ENCODE data around the gene ZNF646. TPM values are rescaled to one million over a fixed set of nuclear protein-coding genes. Genes with fewer than 3 reads are reported as not detected.

The ZNF646 gene
- total RNA-seq, 1 donor from 2014 or later, result 18.4 TPM

DNA sequence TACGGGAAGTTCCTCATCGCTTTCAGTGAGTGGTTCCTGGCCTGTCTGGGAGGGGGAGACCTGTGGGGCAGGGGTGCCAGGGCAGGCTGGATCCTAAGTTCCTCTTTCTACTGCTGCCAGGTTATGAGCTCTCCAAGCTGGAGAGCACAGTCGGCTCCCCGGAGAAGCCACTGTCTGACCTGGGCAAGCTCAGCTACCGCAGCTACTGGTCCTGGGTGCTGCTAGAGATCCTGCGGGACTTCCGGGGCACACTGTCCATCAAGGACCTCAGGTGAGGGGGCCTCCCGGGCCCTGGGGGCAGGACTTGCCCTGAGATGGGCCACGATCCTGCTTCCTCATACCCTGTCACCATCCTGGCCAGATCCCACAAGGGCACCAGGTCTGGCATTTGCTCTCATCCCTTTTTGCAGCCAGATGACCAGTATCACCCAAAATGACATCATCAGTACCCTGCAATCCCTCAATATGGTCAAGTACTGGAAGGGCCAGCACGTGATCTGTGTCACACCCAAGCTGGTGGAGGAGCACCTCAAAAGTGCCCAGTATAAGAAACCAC lies 56.2 kb downstream of the ZNF646 start:
- H3K36me3 Mint-ChIP-seq (ENCODE audit: unreplicated experiment), result peaks cover 7% of the 10 kb centered on the region
- TF ChIP-seq, protein P1, sequence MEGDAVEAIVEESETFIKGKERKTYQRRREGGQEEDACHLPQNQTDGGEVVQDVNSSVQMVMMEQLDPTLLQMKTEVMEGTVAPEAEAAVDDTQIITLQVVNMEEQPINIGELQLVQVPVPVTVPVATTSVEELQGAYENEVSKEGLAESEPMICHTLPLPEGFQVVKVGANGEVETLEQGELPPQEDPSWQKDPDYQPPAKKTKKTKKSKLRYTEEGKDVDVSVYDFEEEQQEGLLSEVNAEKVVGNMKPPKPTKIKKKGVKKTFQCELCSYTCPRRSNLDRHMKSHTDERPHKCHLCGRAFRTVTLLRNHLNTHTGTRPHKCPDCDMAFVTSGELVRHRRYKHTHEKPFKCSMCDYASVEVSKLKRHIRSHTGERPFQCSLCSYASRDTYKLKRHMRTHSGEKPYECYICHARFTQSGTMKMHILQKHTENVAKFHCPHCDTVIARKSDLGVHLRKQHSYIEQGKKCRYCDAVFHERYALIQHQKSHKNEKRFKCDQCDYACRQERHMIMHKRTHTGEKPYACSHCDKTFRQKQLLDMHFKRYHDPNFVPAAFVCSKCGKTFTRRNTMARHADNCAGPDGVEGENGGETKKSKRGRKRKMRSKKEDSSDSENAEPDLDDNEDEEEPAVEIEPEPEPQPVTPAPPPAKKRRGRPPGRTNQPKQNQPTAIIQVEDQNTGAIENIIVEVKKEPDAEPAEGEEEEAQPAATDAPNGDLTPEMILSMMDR (IDR thresholded peaks at IDR 0.05), result no peak
- no peak overlapping the region for H3K27ac Mint-ChIP-seq (ENCODE audit: unreplicated experiment)
- H3K4me3 Mint-ChIP-seq (ENCODE audit: unreplicated experiment), result no peak overlapping the region
- no peak for DNase-seq (ENCODE audit: extremely low spot score, unreplicated experiment)
- H3K27me3 Mint-ChIP-seq (ENCODE audit: unreplicated experiment), result no peaks in the 10 kb centered on the region
- H3K9me3 Mint-ChIP-seq (ENCODE audit: unreplicated experiment), result no peaks in the 10 kb centered on the region
- peaks cover 4% of the 10 kb centered on the region for H3K4me1 Mint-ChIP-seq (ENCODE audit: unreplicated experiment)

DNA sequence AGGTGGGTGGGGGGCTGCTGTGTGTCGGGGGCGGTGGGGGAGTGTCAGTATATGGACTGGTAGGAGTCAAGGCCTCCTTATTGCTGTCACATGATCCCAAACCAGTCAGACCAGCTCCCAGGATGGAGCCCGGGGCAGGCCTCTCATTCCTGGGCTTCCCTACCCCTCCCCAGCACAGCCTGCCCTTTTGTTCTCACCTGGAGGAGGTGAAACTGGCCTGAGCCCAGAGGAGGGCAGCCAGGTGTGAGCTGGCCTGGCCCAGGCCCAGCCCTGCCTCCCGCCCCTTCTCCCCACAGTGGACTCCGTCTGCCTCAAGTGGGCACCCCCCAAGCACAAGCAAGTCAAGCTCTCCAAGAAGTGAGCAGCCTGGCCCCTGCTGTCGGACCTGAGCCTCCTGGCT lies 56.7 kb downstream of the ZNF646 start:
- Mint-ChIP-seq H3K9me3 (ENCODE audit: unreplicated experiment) (no peaks in the 10 kb centered on the region), H3K36me3 (ENCODE audit: unreplicated experiment) (peaks cover 7% of the 10 kb centered on the region), H3K4me1 (ENCODE audit: unreplicated experiment) (peaks cover 4% of the 10 kb centered on the region), H3K27ac (ENCODE audit: unreplicated experiment) (no peak overlapping the region), H3K27me3 (ENCODE audit: unreplicated experiment) (no peaks in the 10 kb centered on the region), H3K4me3 (ENCODE audit: unreplicated experiment) (no peak overlapping the region)
- TF ChIP-seq, protein P1 (IDR thresholded peaks at IDR 0.05), result no peak
- DNase-seq (ENCODE audit: extremely low spot score, unreplicated experiment), result no peak

DNA sequence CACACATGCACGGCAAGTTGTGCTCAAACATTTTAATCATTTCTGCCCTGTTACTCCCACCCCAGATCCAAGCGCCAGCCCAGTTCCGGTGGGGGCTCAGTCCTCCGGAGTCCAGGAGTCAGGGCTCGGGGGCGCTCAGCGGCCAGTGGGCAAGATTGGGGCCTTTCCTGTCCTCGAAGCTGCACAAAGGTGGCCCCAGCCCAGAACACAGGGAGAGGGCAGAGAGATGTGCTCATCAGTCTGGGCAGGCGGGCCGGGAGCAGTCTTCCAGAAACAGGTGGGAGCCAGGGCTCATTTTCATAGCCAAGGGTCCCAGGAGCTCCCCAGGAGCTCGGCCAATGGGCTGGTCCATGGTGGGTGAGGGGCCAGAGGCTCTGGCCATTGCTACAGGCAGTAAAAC lies 57.2 kb downstream of the ZNF646 start:
- H3K4me3 Mint-ChIP-seq (ENCODE audit: unreplicated experiment), result no peak overlapping the region
- H3K27me3 Mint-ChIP-seq (ENCODE audit: unreplicated experiment), result no peaks in the 10 kb centered on the region
- peaks cover 4% of the 10 kb centered on the region for H3K4me1 Mint-ChIP-seq (ENCODE audit: unreplicated experiment)
- no peaks in the 10 kb centered on the region for H3K9me3 Mint-ChIP-seq (ENCODE audit: unreplicated experiment)
- H3K27ac Mint-ChIP-seq (ENCODE audit: unreplicated experiment), result no peak overlapping the region
- no peak for DNase-seq (ENCODE audit: extremely low spot score, unreplicated experiment)
- peaks cover 7% of the 10 kb centered on the region for H3K36me3 Mint-ChIP-seq (ENCODE audit: unreplicated experiment)
- TF ChIP-seq, protein P1 (IDR thresholded peaks at IDR 0.05), result no peak

DNA sequence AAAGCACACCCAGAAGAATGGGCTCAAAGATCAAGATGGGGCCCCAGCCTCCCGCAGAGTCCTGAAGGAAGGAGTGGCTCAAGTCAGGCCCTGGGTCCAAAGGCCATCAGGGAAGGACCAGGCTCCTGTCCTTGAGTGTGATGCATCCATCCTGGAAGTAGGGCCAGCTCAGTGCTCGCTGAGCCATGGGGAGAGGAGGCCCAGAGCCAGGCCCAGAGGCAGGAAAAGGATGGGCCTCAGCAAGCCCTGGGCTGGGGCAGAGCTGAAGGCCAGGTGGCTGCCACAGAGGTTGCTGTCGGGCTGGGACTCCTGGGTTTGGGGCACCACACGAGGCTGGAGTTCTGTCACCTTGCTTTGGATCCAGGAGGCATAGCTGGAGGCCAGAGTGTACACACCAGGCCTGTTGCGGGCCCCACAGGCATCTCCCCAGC lies 57.6 kb downstream of the ZNF646 start:
- TF ChIP-seq, protein P1 (IDR thresholded peaks at IDR 0.05), result no peak
- Mint-ChIP-seq H3K4me1 (ENCODE audit: unreplicated experiment) (peaks cover 4% of the 10 kb centered on the region), H3K27ac (ENCODE audit: unreplicated experiment) (no peak overlapping the region), H3K36me3 (ENCODE audit: unreplicated experiment) (peaks cover 7% of the 10 kb centered on the region), H3K9me3 (ENCODE audit: unreplicated experiment) (no peaks in the 10 kb centered on the region), H3K27me3 (ENCODE audit: unreplicated experiment) (no peaks in the 10 kb centered on the region), H3K4me3 (ENCODE audit: unreplicated experiment) (no peak overlapping the region)
- no peak for DNase-seq (ENCODE audit: extremely low spot score, unreplicated experiment)

DNA sequence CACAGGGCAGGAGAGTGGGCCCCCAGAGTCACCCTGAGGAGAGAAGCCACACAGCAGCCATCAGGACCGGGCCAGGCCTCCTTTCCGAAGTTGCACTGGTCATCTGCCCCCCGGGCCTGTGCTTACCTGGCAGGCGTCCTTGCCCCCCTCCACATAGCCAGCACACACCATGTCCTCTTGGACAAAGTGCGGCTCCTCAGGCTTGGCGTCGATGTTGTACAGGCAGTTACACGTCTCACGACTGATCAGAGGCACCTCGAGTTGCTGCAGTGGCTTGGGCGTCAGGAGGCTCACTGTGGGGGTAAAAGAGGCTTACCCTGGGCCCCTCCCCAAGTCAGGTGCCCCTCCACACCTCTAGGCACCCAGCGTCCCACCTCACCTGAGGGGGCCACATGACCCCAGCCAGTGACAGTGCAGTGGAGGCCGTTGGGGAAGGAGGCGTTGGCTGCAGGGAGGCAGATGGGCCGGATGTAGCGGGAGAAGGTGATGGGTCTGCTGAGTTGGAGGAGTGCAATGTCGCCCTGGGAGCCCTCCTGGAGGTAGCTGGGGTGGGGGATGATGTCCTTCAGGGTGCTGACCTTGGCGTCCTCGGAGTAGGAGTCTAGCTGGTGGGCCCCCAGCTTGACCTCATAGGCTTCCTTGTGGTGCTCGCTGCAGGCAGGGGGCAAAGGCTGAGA lies 58.2 kb downstream of the ZNF646 start:
- Mint-ChIP-seq H3K27ac (ENCODE audit: unreplicated experiment) (no peak overlapping the region), H3K9me3 (ENCODE audit: unreplicated experiment) (no peaks in the 10 kb centered on the region), H3K4me1 (ENCODE audit: unreplicated experiment) (peaks cover 4% of the 10 kb centered on the region), H3K27me3 (ENCODE audit: unreplicated experiment) (no peaks in the 10 kb centered on the region), H3K4me3 (ENCODE audit: unreplicated experiment) (no peak overlapping the region), H3K36me3 (ENCODE audit: unreplicated experiment) (peaks cover 7% of the 10 kb centered on the region)
- TF ChIP-seq, protein P1 (IDR thresholded peaks at IDR 0.05), result no peak
- DNase-seq (ENCODE audit: extremely low spot score, unreplicated experiment), result no peak

Data from osteocyte (in vitro differentiated cells).